ENCODE results near the gene CHST2.

GRCh38 chr3:143101792-143102381 lies 17.7 kb upstream of the CHST2 start:
- TF ChIP-seq, protein P1, sequence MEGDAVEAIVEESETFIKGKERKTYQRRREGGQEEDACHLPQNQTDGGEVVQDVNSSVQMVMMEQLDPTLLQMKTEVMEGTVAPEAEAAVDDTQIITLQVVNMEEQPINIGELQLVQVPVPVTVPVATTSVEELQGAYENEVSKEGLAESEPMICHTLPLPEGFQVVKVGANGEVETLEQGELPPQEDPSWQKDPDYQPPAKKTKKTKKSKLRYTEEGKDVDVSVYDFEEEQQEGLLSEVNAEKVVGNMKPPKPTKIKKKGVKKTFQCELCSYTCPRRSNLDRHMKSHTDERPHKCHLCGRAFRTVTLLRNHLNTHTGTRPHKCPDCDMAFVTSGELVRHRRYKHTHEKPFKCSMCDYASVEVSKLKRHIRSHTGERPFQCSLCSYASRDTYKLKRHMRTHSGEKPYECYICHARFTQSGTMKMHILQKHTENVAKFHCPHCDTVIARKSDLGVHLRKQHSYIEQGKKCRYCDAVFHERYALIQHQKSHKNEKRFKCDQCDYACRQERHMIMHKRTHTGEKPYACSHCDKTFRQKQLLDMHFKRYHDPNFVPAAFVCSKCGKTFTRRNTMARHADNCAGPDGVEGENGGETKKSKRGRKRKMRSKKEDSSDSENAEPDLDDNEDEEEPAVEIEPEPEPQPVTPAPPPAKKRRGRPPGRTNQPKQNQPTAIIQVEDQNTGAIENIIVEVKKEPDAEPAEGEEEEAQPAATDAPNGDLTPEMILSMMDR (IDR thresholded peaks at IDR 0.05), result no peak
- TF ChIP-seq POLR2AphosphoS5 (IDR thresholded peaks at IDR 0.05), result no peak

Data from gastroesophageal sphincter (tissue), 3 donors.